IMR-90 (cell line): Measurements from ENCODE around the gene EEF2K. TPM values are rescaled to one million over a fixed set of nuclear protein-coding genes. Genes with fewer than 3 reads are reported as not detected.

Experiments
- ATAC-seq: fragments of 200-7000 bp; cut with Tn5 transposase; 2 replicates; pipeline ENCODE4 v1.9.1; 2020; ENCODE audit warnings: low read depth, mild to moderate bottlenecking, moderate library complexity
- BruUV-seq: library from RNA; stranded (reverse); fragments of 400-500 nt; replicated peaks from 2 replicates; lab custom pipeline; 2021; lab: Mats Ljungman, UMichigan
- CTCF ChIA-PET: fragments of 300-600 bp; formaldehyde crosslinking; extraction: SDS; loops from one replicate; lab custom pipeline; 2021; ENCODE audit warnings: antibody characterized with exemption; lab: Yijun Ruan, JAX
- POLR2A ChIA-PET: fragments of 300-600 bp; sonication (Branson Sonifier 250); formaldehyde crosslinking; loops from one replicate; lab custom pipeline; 2022; ENCODE audit warnings: antibody characterized with exemption; ENCODE audit not compliant: unreplicated experiment; lab: Charles Lee
- DNase-seq: peaks from one replicate; pipeline ENCODE4 v3.0.0; 2013
- H2AFZ ChIP-seq: replicated peaks from 2 replicates; pipeline ENCODE3; 2013; ENCODE audit warnings: low read length, mild to moderate bottlenecking; ENCODE audit not compliant: poor library complexity
- H2AK5ac ChIP-seq: 2 replicates; pipeline ENCODE4 v1.6.1; 2013; ENCODE audit warnings: low read depth, low read length, inconsistent platforms
- H2AK9ac ChIP-seq: replicated peaks from 2 replicates; pipeline ENCODE3; 2013; ENCODE audit warnings: mild to moderate bottlenecking, low read depth, low read length, moderate library complexity; ENCODE audit not compliant: poor library complexity
- H2BK120ac ChIP-seq: 2 replicates; pipeline ENCODE4 v1.6.1; 2013; ENCODE audit warnings: low read depth, low read length, inconsistent platforms
- H2BK15ac ChIP-seq: 3 replicates; pipeline ENCODE4 v1.6.1; 2013; ENCODE audit warnings: low read depth, low read length, inconsistent platforms
- H2BK20ac ChIP-seq: 2 replicates; pipeline ENCODE4 v1.6.1; 2013; ENCODE audit warnings: low read depth, mild to moderate bottlenecking, inconsistent platforms, low read length, moderate library complexity
- H2BK5ac ChIP-seq: 2 replicates; pipeline ENCODE4 v1.6.1; 2013; ENCODE audit warnings: mild to moderate bottlenecking, low read depth, low read length, inconsistent platforms; ENCODE audit not compliant: poor library complexity, severe bottlenecking
- H3K14ac ChIP-seq: replicated peaks from 2 replicates; pipeline ENCODE4 v1.6.1; 2013; ENCODE audit warnings: low read depth, low read length, inconsistent platforms
- H3K18ac ChIP-seq: 2 replicates; pipeline ENCODE4 v1.6.1; 2013; ENCODE audit warnings: low read depth, low read length, control low read depth
- H3K23ac ChIP-seq: 2 replicates; pipeline ENCODE4 v1.6.1; 2013; ENCODE audit warnings: low read depth, low read length, inconsistent platforms
- H3K27ac ChIP-seq: 2 replicates; pipeline ENCODE4 v1.5.1; 2013; ENCODE audit warnings: mild to moderate bottlenecking, control low read depth, low read length; ENCODE audit not compliant: insufficient read depth
- H3K27me3 ChIP-seq: 2 replicates; pipeline ENCODE4 v1.6.1; 2013; ENCODE audit warnings: low read length; ENCODE audit not compliant: control insufficient read depth, insufficient read depth
- H3K36me3 ChIP-seq: 2 replicates; pipeline ENCODE4 v1.6.1; 2013; ENCODE audit warnings: low read length, mixed read lengths; ENCODE audit not compliant: control insufficient read depth, insufficient read depth
- H3K4ac ChIP-seq: 2 replicates; pipeline ENCODE4 v1.6.1; 2013; ENCODE audit warnings: low read depth, low read length, inconsistent platforms
- H3K4me1 ChIP-seq: 2 replicates; pipeline ENCODE4 v1.6.1; 2013; ENCODE audit warnings: low read length, mixed read lengths; ENCODE audit not compliant: control insufficient read depth, insufficient read depth
- H3K4me2 ChIP-seq: 2 replicates; pipeline ENCODE4 v1.6.1; 2013; ENCODE audit warnings: low read depth, mild to moderate bottlenecking, control low read depth, low read length, moderate library complexity
- H3K4me3 ChIP-seq: 2 replicates; pipeline ENCODE4 v1.5.1; 2013; ENCODE audit warnings: low read depth, mild to moderate bottlenecking, control low read depth, low read length, moderate library complexity; ENCODE audit not compliant: insufficient read depth
- H3K56ac ChIP-seq: 2 replicates; pipeline ENCODE4 v1.6.1; 2013; ENCODE audit warnings: low read length, inconsistent platforms; ENCODE audit not compliant: insufficient read depth; ENCODE audit errors: extremely low read depth
- H3K79me1 ChIP-seq, 2 experiments: 2 replicates each; pipeline ENCODE4 v1.6.1; 2013; ENCODE audit warnings: low read length in 2 of 2, inconsistent platforms in 1 of 2, low read depth in 1 of 2
- H3K9ac ChIP-seq: 2 replicates; pipeline ENCODE4 v1.6.1; 2013; ENCODE audit warnings: low read depth, low read length, control low read depth
- H3K9me1 ChIP-seq: 2 replicates; pipeline ENCODE4 v1.6.1; 2013; ENCODE audit warnings: low read length, inconsistent platforms; ENCODE audit not compliant: insufficient read depth
- H3K9me3 ChIP-seq: 2 replicates; pipeline ENCODE4 v1.6.1; 2013; ENCODE audit warnings: low read length; ENCODE audit not compliant: control insufficient read depth, insufficient read depth
- H4K20me1 ChIP-seq: 2 replicates; pipeline ENCODE4 v1.6.1; 2013; ENCODE audit warnings: low read length, inconsistent platforms; ENCODE audit not compliant: insufficient read depth
- H4K5ac ChIP-seq: 2 replicates; pipeline ENCODE4 v1.6.1; 2013; ENCODE audit warnings: mild to moderate bottlenecking, low read depth, low read length, control low read depth
- H4K8ac ChIP-seq, 2 experiments: 2 replicates each; pipeline ENCODE4 v1.6.1; 2013; ENCODE audit warnings: low read depth in 2 of 2, low read length in 2 of 2, control low read depth in 1 of 2, inconsistent platforms in 1 of 2
- H4K91ac ChIP-seq: 2 replicates; pipeline ENCODE4 v1.6.1; 2013; ENCODE audit warnings: low read depth, low read length, inconsistent platforms; ENCODE audit not compliant: insufficient read depth
- BHLHE40 ChIP-seq: fragments of 150-350 bp; IDR thresholded peaks from 2 replicates; pipeline ENCODE4 v1.6.1; 2016; ENCODE audit warnings: mild to moderate bottlenecking, low read depth, low read length
- CEBPB ChIP-seq: IDR thresholded peaks from 2 replicates; pipeline ENCODE4 v1.6.1; 2012; ENCODE audit warnings: low read depth, low read length, improper control_type of control experiment
- CHD1 ChIP-seq: IDR thresholded peaks from 2 replicates; pipeline ENCODE4 v1.6.1; 2012; ENCODE audit warnings: low read depth, low read length, improper control_type of control experiment
- CTCF ChIP-seq: conservative IDR thresholded peaks from 2 replicates; pipeline ENCODE4 v1.5.1; 2012; ENCODE audit warnings: mild to moderate bottlenecking, low read depth, low read length, improper control_type of control experiment
- FOS ChIP-seq: fragments of 150-350 bp; IDR thresholded peaks from 2 replicates; pipeline ENCODE4 v1.6.1; 2016; ENCODE audit warnings: low read depth, low read length
- MAFK ChIP-seq: IDR thresholded peaks from 2 replicates; pipeline ENCODE4 v1.6.1; 2012; ENCODE audit warnings: low read depth, low read length, improper control_type of control experiment
- MAZ ChIP-seq: IDR thresholded peaks from 2 replicates; pipeline ENCODE4 v1.6.1; 2012; ENCODE audit warnings: low read depth, mild to moderate bottlenecking, low read length, improper control_type of control experiment, moderate library complexity, borderline replicate concordance
- MXI1 ChIP-seq: IDR thresholded peaks from 2 replicates; pipeline ENCODE4 v1.6.1; 2012; ENCODE audit warnings: low read depth, mild to moderate bottlenecking, low read length, moderate library complexity, borderline replicate concordance
- NFE2L2 ChIP-seq: fragments of 150-350 bp; IDR thresholded peaks from 2 replicates; pipeline ENCODE4 v1.6.1; 2016; ENCODE audit warnings: low read depth, mild to moderate bottlenecking, low read length
- POLR2A ChIP-seq: IDR thresholded peaks from 2 replicates; pipeline ENCODE4 v1.6.1; 2012; ENCODE audit warnings: mild to moderate bottlenecking, low read depth, low read length
- RCOR1 ChIP-seq: IDR thresholded peaks from 2 replicates; pipeline ENCODE4 v1.6.1; 2012; ENCODE audit warnings: mild to moderate bottlenecking, low read length, improper control_type of control experiment; ENCODE audit not compliant: insufficient replicate concordance
- RFX5 ChIP-seq: IDR thresholded peaks from 2 replicates; pipeline ENCODE4 v1.8.0; 2012; ENCODE audit warnings: low read depth, mild to moderate bottlenecking, low read length, moderate library complexity
- SMC3 ChIP-seq: fragments of 150-350 bp; IDR thresholded peaks from 2 replicates; pipeline ENCODE4 v1.6.1; 2016; ENCODE audit warnings: low read depth, mild to moderate bottlenecking, antibody characterized with exemption, low read length, moderate library complexity
- USF2 ChIP-seq: fragments of 150-350 bp; IDR thresholded peaks from 2 replicates; pipeline ENCODE4 v1.6.1; 2017; ENCODE audit warnings: mild to moderate bottlenecking, antibody characterized with exemption, low read length, low read depth
- WGBS, 2 experiments: methylation state at CpG; one replicate each; pipeline versions ENCODE4 v1.1.5 to v1.1.7; 2013; ENCODE audit warnings: missing lambda C conversion rate in 2 of 2; ENCODE audit not compliant: insufficient read length in 1 of 2; ENCODE audit errors: extremely low coverage in 2 of 2; 5-methylcytosine and 5-hydroxymethylcytosine counted together
- dilution Hi-C: fragments of 300-500 bp; cut with HindIII; formaldehyde crosslinking; loops from one replicate; pipeline ENCODE4 v1.14.3; 2018; ENCODE audit warnings: low sequenced_read_pairs; ENCODE audit not compliant: unreplicated experiment
- in situ Hi-C: fragments of 300-500 bp; cut with MboI; formaldehyde crosslinking; loops from 3 replicates; pipeline ENCODE4 v1.14.3; 2019; ENCODE audit warnings: low sequenced_read_pairs, inconsistent platforms, mixed read lengths
- intact Hi-C: fragments of 100-400 bp; cut with micrococcal nuclease; formaldehyde crosslinking; loops from 2 replicates; pipeline ENCODE4 v1.10.0; 2022
- polyA plus RNA-seq, 3 experiments: library from polyadenylated mRNA; depleted of rRNA; stranded (reverse); fragments of >200 nt; gene quantifications; 2 replicates each; pipeline ENCODE4 v1.2.3, GENCODE V29; 2012; ENCODE audit warnings: low replicate concordance in 1 of 3
- total RNA-seq: library from RNA; depleted of rRNA; stranded (reverse); fragments of >200 nt; gene quantifications from 2 replicates; pipeline ENCODE4 v1.2.3, GENCODE V29; 2012

Gene EEF2K
- total and polyA plus RNA-seq, 2 of the 4 experiments (the other 2 are of a cell fraction) = 9.7 to 16.5 TPM

- no peak for TF ChIP-seq CEBPB
- TF ChIP-seq CHD1 = no peak
Observed at GRCh38 chr16:22314661-22315626, 108.9 kb downstream of the EEF2K start (continued).

DNA sequence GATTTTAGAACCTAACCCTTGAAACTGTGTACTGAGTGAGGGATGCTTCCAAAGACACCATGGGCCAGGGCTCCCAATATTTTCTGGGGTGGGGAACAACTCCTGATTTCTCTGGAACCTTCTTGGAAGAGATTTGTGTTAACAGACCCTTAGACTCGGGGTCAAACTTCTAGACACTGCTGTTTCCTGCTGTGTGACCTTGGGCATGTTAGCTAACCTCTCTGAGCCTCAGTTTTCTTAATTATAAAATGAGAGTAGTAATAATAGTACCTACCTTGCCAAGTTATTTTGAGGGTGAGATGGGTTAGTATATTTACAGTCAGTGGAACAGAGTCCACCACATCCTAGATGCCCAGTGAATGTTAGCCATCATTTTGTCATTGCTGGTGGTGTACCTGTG is 109.9 kb downstream of the EEF2K start:
- Histone ChIP-seq H4K8ac (no peak overlapping the region), H3K36me3 (peaks cover 46% of the 10 kb centered on the region), H3K4me1 (no peaks in the 10 kb centered on the region), H3K23ac (no peak overlapping the region), H3K56ac (no peak overlapping the region), H2BK15ac (no peak overlapping the region), H4K5ac (no peak overlapping the region), H3K4me2 (no peak overlapping the region), H2BK20ac (no peak overlapping the region), H2AK9ac (no peak overlapping the region), H4K91ac (no peak overlapping the region), H3K9ac (no peak overlapping the region), H3K27me3 (no peaks in the 10 kb centered on the region), H2BK5ac (no peak overlapping the region), H3K79me1 (peaks cover 0 to 3% of the 10 kb centered on the region in 2 experiments; a peak in 1 of 4 replicates), H2BK120ac (no peak overlapping the region), H3K14ac (no peak overlapping the region), H3K27ac (no peak overlapping the region), H3K4ac (no peak overlapping the region), H3K9me3 (no peaks in the 10 kb centered on the region), H3K4me3 (no peak overlapping the region), H2AFZ (no peak overlapping the region), H3K18ac (no peak overlapping the region), H4K20me1 (peaks cover 4% of the 10 kb centered on the region; the same call in 1 of the 2 replicates), H2AK5ac (no peak overlapping the region), H3K9me1 (no peaks in the 10 kb centered on the region)
- ATAC-seq (no peak), DNase-seq (no peak)
- intact Hi-C loops (no loop called here), dilution Hi-C loops (no loop called here), in situ Hi-C loops (no loop called here)
- POLR2A ChIA-PET = no interaction called here
- WGBS, 2 experiments = no CpG with 5 or more reads among the region's 1 CpG
- no TSS peak for BruUV-seq
- CTCF ChIA-PET = no interaction called here
- TF ChIP-seq CTCF = no peak
- no peak for TF ChIP-seq RCOR1
- TF ChIP-seq USF2 = no peak
- TF ChIP-seq NFE2L2 = no peak
- TF ChIP-seq BHLHE40 = no peak
- no peak for TF ChIP-seq CEBPB
- no peak for TF ChIP-seq MXI1
- no peak for TF ChIP-seq POLR2A
- no peak for TF ChIP-seq FOS
- TF ChIP-seq RFX5 = no peak
- TF ChIP-seq SMC3 = no peak
- no peak for TF ChIP-seq MAZ
- no peak for TF ChIP-seq CHD1
- TF ChIP-seq MAFK = no peak
